PC-3 (cell line): ENCODE measurements around the gene SERPINB6. TPM values are rescaled to one million over a fixed set of nuclear protein-coding genes. Genes with fewer than 3 reads are reported as not detected.

Experiments
- ATAC-seq: fragments of 200-7000 bp; cut with Tn5 transposase; 2 replicates; pipeline ENCODE4 v1.9.1; 2020; ENCODE audit warnings: mild to moderate bottlenecking, moderate library complexity
- BruUV-seq: library from RNA; stranded (reverse); fragments of 400-500 nt; replicated peaks from 2 replicates; lab custom pipeline; 2021; lab: Mats Ljungman, UMichigan
- CTCF ChIA-PET: fragments of 300-600 bp; sonication (Branson Sonifier 250); formaldehyde crosslinking; loops from one replicate; lab custom pipeline; 2022; ENCODE audit warnings: antibody characterized with exemption; lab: Charles Lee
- POLR2A ChIA-PET: fragments of 300-600 bp; sonication (Branson Sonifier 250); formaldehyde crosslinking; loops from one replicate; lab custom pipeline; 2022; ENCODE audit warnings: antibody characterized with exemption; ENCODE audit not compliant: unreplicated experiment; lab: Charles Lee
- DNase-seq: peaks from one replicate; pipeline ENCODE4 v3.0.0-alpha.2; 2015
- H2AFZ ChIP-seq: fragments of 300-600 bp; sonication (generic); 2 replicates; pipeline ENCODE4 v1.6.0; 2016; ENCODE audit warnings: antibody characterized with exemption, low read length
- H3F3A ChIP-seq: fragments of 300-600 bp; sonication (generic); one replicate; pipeline ENCODE4 v1.6.0; 2017; ENCODE audit warnings: antibody characterized with exemption, low read length, control low read depth, mild to moderate bottlenecking; ENCODE audit not compliant: unreplicated experiment
- H3K27ac ChIP-seq: fragments of 300-600 bp; sonication (generic); 2 replicates; pipeline ENCODE4 v1.5.1; 2016; ENCODE audit warnings: mild to moderate bottlenecking, low read length
- H3K27me3 ChIP-seq: fragments of 300-600 bp; sonication (generic); 2 replicates; pipeline ENCODE4 v1.6.1; 2016; ENCODE audit warnings: low read length, mixed read lengths
- H3K36me3 ChIP-seq: fragments of 300-600 bp; sonication (generic); 2 replicates; pipeline ENCODE4 v1.6.1; 2016; ENCODE audit warnings: low read depth, mixed run types, low read length, mixed read lengths
- H3K4me1 ChIP-seq: fragments of 300-600 bp; sonication (generic); 2 replicates; pipeline ENCODE4 v1.5.1; 2016; ENCODE audit warnings: low read length; ENCODE audit not compliant: insufficient read depth
- H3K4me2 ChIP-seq: fragments of 300-600 bp; sonication (generic); 2 replicates; pipeline ENCODE4 v1.6.0; 2016; ENCODE audit warnings: low read length
- H3K4me3 ChIP-seq: fragments of 300-600 bp; sonication (generic); 2 replicates; pipeline ENCODE4 v1.5.1; 2016; ENCODE audit warnings: mild to moderate bottlenecking, low read length, mixed read lengths
- H3K79me2 ChIP-seq: fragments of 300-600 bp; sonication (generic); 2 replicates; pipeline ENCODE4 v1.6.1; 2017; ENCODE audit warnings: low read length, mixed read lengths
- H3K9ac ChIP-seq: fragments of 300-600 bp; sonication (generic); 2 replicates; pipeline ENCODE4 v1.6.0; 2016; ENCODE audit warnings: mild to moderate bottlenecking, low read length
- H3K9me2 ChIP-seq: fragments of 300-600 bp; sonication (generic); replicated peaks from 2 replicates; pipeline ENCODE4 v1.6.1; 2016; ENCODE audit warnings: mixed run types, low read length, mixed read lengths
- H3K9me3 ChIP-seq: fragments of 300-600 bp; sonication (generic); 2 replicates; pipeline ENCODE4 v1.6.1; 2016; ENCODE audit warnings: low read length, mixed read lengths
- H4K20me1 ChIP-seq: fragments of 300-600 bp; sonication (generic); 2 replicates; pipeline ENCODE4 v1.6.1; 2016; ENCODE audit warnings: low read length, mixed read lengths
- EZH2 ChIP-seq: fragments of 300-600 bp; sonication (generic); IDR thresholded peaks from one replicate; pipeline ENCODE4 v1.6.1; 2017; ENCODE audit warnings: antibody characterized with exemption, mild to moderate bottlenecking, low read length; ENCODE audit not compliant: unreplicated experiment
- EZH2phosphoT487 ChIP-seq: fragments of 300-600 bp; sonication (generic); IDR thresholded peaks from 2 replicates; pipeline ENCODE4 v1.6.1; 2018; ENCODE audit warnings: mild to moderate bottlenecking, antibody characterized with exemption, low read length, borderline replicate concordance
- intact Hi-C: fragments of 100-400 bp; cut with micrococcal nuclease; formaldehyde crosslinking; loops from 2 replicates; pipeline ENCODE4 v1.9.0; 2023
- total RNA-seq: library from RNA; depleted of rRNA; stranded (reverse); fragments of >200 nt; gene quantifications from 2 replicates; pipeline ENCODE4 v1.2.3, GENCODE V29; 2014
- TF ChIP-seq, protein P1 (sequence below): fragments of 300-600 bp; sonication (generic); conservative IDR thresholded peaks from 2 replicates; pipeline ENCODE4 v1.5.1; 2017; ENCODE audit warnings: antibody characterized with exemption, low read depth, mild to moderate bottlenecking, low read length

The SERPINB6 gene
- total RNA-seq, 1 experiment from 2014 or later = 119 TPM

- Histone ChIP-seq H3K79me2 (no peaks in the 10 kb centered on the region), H3K4me2 (no peak overlapping the region), H3K27me3 (no peaks in the 10 kb centered on the region), H3K36me3 (no peaks in the 10 kb centered on the region), H3K9me2 (no peaks in the 10 kb centered on the region), H3K9ac (no peak overlapping the region), H2AFZ (no peak overlapping the region), H3F3A (peaks cover 10% of the 10 kb centered on the region), H4K20me1 (no peaks in the 10 kb centered on the region), H3K4me3 (no peak overlapping the region), H3K9me3 (no peaks in the 10 kb centered on the region), H3K4me1 (peaks cover 9% of the 10 kb centered on the region), H3K27ac (no peak overlapping the region)
- BruUV-seq = no TSS peak
- intact Hi-C loops = loop anchor here (10.0 kb wide), 1 partner anchor 262 kb away; the partner anchor contains the start of gene PSMG4
- ChIA-PET POLR2A (no interaction called here), CTCF (no interaction called here)
- TF ChIP-seq, protein P1, sequence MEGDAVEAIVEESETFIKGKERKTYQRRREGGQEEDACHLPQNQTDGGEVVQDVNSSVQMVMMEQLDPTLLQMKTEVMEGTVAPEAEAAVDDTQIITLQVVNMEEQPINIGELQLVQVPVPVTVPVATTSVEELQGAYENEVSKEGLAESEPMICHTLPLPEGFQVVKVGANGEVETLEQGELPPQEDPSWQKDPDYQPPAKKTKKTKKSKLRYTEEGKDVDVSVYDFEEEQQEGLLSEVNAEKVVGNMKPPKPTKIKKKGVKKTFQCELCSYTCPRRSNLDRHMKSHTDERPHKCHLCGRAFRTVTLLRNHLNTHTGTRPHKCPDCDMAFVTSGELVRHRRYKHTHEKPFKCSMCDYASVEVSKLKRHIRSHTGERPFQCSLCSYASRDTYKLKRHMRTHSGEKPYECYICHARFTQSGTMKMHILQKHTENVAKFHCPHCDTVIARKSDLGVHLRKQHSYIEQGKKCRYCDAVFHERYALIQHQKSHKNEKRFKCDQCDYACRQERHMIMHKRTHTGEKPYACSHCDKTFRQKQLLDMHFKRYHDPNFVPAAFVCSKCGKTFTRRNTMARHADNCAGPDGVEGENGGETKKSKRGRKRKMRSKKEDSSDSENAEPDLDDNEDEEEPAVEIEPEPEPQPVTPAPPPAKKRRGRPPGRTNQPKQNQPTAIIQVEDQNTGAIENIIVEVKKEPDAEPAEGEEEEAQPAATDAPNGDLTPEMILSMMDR = no peak
- TF ChIP-seq EZH2 = no peak
- TF ChIP-seq EZH2phosphoT487 = no peak
- ATAC-seq (no peak), DNase-seq (no peak)
These were observed 21.1 kb upstream of the SERPINB6 start for GRCh38 chr6:2992330-2992979.

- ATAC-seq (no peak), DNase-seq (no peak)
- peak overlapping the region; percentile 68 for H2AFZ ChIP-seq
- CTCF ChIA-PET = interaction anchor here (0.7 to 5.2 kb wide), 3 partner anchors 38 to 151 kb away, joined by 3 to 71 read pairs (median 12); no protein-coding TSS in a partner anchor
- peak overlapping the region; percentile 93 for H3K4me2 ChIP-seq
- TF ChIP-seq EZH2 = no peak
- TF ChIP-seq EZH2phosphoT487 = no peak
- TF ChIP-seq, protein P1 = no peak
- peak overlapping the region; percentile 95 for H3K9ac ChIP-seq
- H3K4me1 ChIP-seq = peaks cover 22% of the 10 kb centered on the region
- peak overlapping the region; percentile 76 for H3K4me3 ChIP-seq
- no peaks in the 10 kb centered on the region for H3K9me3 ChIP-seq
- H3F3A ChIP-seq = peaks cover 17% of the 10 kb centered on the region
- peak overlapping the region; percentile 97 for H3K27ac ChIP-seq
- POLR2A ChIA-PET = no interaction called here
- H4K20me1 ChIP-seq = no peaks in the 10 kb centered on the region
- no TSS peak for BruUV-seq
- no peaks in the 10 kb centered on the region for H3K27me3 ChIP-seq
- H3K36me3 ChIP-seq = no peaks in the 10 kb centered on the region
- no peaks in the 10 kb centered on the region for H3K9me2 ChIP-seq
- H3K79me2 ChIP-seq = no peaks in the 10 kb centered on the region
- intact Hi-C loops = loop anchor here (1.0 to 10.0 kb wide), 2 partner anchors 8 to 264 kb away; partner anchors contain the start of genes NQO2 and PSMG4
These were observed 19.7 kb upstream of the SERPINB6 start for GRCh38 chr6:2990932-2991506.
